ENCODE measurements around the gene LMBRD1.

Gene LMBRD1

DNA sequence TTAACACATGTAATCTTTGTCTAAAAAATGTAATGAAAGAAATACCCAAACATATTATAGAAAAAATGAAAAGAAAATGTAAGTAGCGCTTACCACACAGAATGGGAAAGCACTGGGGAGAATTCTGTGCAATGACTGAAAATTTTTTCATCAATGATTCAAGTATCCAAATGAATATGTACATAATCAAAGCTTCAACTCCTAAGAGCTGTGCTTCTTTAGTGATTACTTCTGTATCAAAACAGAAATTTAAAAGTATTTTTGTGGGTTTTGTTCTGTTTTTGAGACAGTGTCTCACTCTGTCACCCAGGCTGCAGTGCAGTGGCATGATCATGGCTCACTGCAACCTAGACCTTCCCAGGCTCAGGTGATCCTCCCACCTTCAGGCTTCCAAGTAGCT lies 13.7 kb downstream of the LMBRD1 start:
- no peak for TF ChIP-seq ISL1 (CRISPR knock-in tag; IDR thresholded peaks at IDR 0.05)
- TF ChIP-seq CSDC2 (CRISPR knock-in tag; IDR thresholded peaks at IDR 0.05) = no peak
- TF ChIP-seq ZNF565 (CRISPR knock-in tag; conservative IDR thresholded peaks at IDR 0.05; ENCODE audit: low read depth) = no peak
- no peak for ATAC-seq

DNA sequence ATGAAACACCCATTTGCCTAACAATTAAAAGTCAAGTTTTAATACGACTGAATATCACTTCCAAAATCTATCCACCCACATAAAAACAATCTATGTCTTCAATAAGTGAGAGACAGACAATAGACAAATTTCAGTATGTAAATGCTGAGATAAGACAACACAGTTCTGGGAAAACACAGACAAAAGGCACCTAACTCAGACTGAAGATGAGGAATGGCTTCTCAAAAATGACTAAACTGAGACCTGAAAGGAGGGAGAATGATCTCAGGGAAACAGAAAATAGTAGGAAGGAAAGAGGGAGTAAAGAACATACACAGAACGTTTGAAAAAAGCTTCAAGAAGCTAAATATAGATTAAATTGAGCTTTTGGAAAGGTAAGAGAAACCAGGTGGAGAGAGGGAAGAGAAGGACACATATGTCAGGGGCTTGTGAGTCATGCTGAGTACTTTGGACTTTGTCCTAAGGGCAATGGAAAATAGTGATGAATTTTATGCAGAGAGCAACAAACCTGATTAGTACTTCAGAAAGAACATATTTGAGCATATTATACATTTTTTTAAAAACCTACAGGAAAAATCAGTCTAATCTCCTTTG lies 16.1 kb downstream of the LMBRD1 start:
- TF ChIP-seq RARB (CRISPR knock-in tag; IDR thresholded peaks at IDR 0.05) (no peak), TCF4 (CRISPR knock-in tag; IDR thresholded peaks at IDR 0.05; ENCODE audit: borderline replicate concordance) (no peak), ZFP30 (CRISPR knock-in tag; IDR thresholded peaks at IDR 0.05) (no peak), PPARA (CRISPR knock-in tag; IDR thresholded peaks at IDR 0.05; ENCODE audit: borderline replicate concordance) (no peak), SNAI2 (CRISPR knock-in tag; IDR thresholded peaks at IDR 0.05) (no peak)
- TF ChIP-seq, protein P1, sequence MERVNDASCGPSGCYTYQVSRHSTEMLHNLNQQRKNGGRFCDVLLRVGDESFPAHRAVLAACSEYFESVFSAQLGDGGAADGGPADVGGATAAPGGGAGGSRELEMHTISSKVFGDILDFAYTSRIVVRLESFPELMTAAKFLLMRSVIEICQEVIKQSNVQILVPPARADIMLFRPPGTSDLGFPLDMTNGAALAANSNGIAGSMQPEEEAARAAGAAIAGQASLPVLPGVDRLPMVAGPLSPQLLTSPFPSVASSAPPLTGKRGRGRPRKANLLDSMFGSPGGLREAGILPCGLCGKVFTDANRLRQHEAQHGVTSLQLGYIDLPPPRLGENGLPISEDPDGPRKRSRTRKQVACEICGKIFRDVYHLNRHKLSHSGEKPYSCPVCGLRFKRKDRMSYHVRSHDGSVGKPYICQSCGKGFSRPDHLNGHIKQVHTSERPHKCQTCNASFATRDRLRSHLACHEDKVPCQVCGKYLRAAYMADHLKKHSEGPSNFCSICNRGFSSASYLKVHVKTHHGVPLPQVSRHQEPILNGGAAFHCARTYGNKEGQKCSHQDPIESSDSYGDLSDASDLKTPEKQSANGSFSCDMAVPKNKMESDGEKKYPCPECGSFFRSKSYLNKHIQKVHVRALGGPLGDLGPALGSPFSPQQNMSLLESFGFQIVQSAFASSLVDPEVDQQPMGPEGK (CRISPR knock-in tag; IDR thresholded peaks at IDR 0.05; ENCODE audit: borderline replicate concordance) = no peak
- peak; percentile 59; the same call in 2 of the 3 replicates for ATAC-seq

DNA sequence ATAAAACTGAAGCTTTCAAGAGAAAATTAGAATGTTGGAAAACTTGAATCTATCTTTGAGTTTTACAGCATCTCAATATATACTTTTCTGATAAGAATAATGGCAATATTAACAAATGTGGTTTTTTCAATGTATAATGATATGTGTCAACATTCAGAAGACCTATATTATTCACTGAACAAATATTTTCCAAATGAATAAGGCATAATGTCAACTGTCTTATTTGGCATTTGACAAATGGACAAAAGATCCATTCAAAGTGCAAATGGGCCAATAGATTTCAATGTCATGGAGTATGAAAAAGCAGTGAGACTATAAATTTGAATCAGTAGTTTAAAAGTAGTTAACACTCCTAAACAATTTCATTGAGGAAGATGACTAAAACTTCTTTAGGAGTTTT lies 20.9 kb downstream of the LMBRD1 start:
- no peak for ATAC-seq
- no peak for TF ChIP-seq BACH2 (CRISPR knock-in tag; IDR thresholded peaks at IDR 0.05; ENCODE audit: borderline replicate concordance)
- TF ChIP-seq RARB (CRISPR knock-in tag; IDR thresholded peaks at IDR 0.05) = no peak
- TF ChIP-seq, protein P1 (CRISPR knock-in tag; IDR thresholded peaks at IDR 0.05; ENCODE audit: borderline replicate concordance) = no peak
- no peak for TF ChIP-seq ARNTL (CRISPR knock-in tag; IDR thresholded peaks at IDR 0.05; ENCODE audit: borderline replicate concordance, low read depth)
- no peak for TF ChIP-seq ISL1 (CRISPR knock-in tag; IDR thresholded peaks at IDR 0.05)
- TF ChIP-seq, protein P2, sequence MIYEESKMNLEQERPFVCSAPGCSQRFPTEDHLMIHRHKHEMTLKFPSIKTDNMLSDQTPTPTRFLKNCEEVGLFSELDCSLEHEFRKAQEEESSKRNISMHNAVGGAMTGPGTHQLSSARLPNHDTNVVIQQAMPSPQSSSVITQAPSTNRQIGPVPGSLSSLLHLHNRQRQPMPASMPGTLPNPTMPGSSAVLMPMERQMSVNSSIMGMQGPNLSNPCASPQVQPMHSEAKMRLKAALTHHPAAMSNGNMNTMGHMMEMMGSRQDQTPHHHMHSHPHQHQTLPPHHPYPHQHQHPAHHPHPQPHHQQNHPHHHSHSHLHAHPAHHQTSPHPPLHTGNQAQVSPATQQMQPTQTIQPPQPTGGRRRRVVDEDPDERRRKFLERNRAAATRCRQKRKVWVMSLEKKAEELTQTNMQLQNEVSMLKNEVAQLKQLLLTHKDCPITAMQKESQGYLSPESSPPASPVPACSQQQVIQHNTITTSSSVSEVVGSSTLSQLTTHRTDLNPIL (CRISPR knock-in tag; IDR thresholded peaks at IDR 0.05; ENCODE audit: low read depth) = no peak
- TF ChIP-seq, protein P3, sequence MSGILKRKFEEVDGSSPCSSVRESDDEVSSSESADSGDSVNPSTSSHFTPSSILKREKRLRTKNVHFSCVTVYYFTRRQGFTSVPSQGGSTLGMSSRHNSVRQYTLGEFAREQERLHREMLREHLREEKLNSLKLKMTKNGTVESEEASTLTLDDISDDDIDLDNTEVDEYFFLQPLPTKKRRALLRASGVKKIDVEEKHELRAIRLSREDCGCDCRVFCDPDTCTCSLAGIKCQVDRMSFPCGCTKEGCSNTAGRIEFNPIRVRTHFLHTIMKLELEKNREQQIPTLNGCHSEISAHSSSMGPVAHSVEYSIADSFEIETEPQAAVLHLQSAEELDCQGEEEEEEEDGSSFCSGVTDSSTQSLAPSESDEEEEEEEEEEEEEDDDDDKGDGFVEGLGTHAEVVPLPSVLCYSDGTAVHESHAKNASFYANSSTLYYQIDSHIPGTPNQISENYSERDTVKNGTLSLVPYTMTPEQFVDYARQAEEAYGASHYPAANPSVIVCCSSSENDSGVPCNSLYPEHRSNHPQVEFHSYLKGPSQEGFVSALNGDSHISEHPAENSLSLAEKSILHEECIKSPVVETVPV (CRISPR knock-in tag; IDR thresholded peaks at IDR 0.05) = no peak
- no peak for TF ChIP-seq ZNF70 (CRISPR knock-in tag; IDR thresholded peaks at IDR 0.05)
- TF ChIP-seq ZNF8 (CRISPR knock-in tag; IDR thresholded peaks at IDR 0.05) = no peak
- TF ChIP-seq CSDC2 (CRISPR knock-in tag; IDR thresholded peaks at IDR 0.05) = no peak
- no peak for TF ChIP-seq PPARA (CRISPR knock-in tag; IDR thresholded peaks at IDR 0.05; ENCODE audit: borderline replicate concordance)
- TF ChIP-seq, protein P4, sequence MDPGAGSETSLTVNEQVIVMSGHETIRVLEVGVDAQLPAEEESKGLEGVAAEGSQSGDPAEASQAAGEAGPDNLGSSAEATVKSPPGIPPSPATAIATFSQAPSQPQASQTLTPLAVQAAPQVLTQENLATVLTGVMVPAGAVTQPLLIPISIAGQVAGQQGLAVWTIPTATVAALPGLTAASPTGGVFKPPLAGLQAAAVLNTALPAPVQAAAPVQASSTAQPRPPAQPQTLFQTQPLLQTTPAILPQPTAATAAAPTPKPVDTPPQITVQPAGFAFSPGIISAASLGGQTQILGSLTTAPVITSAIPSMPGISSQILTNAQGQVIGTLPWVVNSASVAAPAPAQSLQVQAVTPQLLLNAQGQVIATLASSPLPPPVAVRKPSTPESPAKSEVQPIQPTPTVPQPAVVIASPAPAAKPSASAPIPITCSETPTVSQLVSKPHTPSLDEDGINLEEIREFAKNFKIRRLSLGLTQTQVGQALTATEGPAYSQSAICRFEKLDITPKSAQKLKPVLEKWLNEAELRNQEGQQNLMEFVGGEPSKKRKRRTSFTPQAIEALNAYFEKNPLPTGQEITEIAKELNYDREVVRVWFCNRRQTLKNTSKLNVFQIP (CRISPR knock-in tag; IDR thresholded peaks at IDR 0.05; ENCODE audit: borderline replicate concordance, low read depth) = no peak

DNA sequence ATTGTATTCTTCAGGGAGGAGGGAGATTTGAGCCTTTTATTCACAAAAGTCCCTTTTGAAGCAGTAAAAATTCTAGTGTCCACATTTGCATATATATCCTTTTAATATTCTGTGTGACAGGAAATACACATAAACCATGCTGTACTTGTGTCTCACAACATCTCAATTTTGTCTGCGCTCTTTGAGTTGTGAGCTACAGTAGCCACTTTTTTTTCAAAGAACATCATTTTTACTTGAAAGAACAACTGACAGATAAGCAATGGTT lies 21.3 kb downstream of the LMBRD1 start:
- TF ChIP-seq ZNF8 (CRISPR knock-in tag; IDR thresholded peaks at IDR 0.05) (no peak), TOX (CRISPR knock-in tag; IDR thresholded peaks at IDR 0.05; ENCODE audit: borderline replicate concordance) (no peak)
- ATAC-seq = no peak

Measured in SK-N-SH treated with all-trans-retinoic acid at 6 μM for 48 hours (cell line).